ENCODE data around the gene KCNH8. TPM values are rescaled to one million over a fixed set of nuclear protein-coding genes. Genes with fewer than 3 reads are reported as not detected.
A peak's percentile ranks its signal among the peaks of the same experiment; 100 is the strongest.

The KCNH8 gene
- total and polyA plus RNA-seq, 10 of the 15 experiments (the other 5 are each of a cell fraction or from before 2014, with no cell fraction given) = under 0.01 to 0.18 (median 0.07) TPM; not detected in 2

GRCh38 chr3:19539518-19540392 is 391.4 kb downstream of the KCNH8 start (continued):
- TF ChIP-seq PAX5 (IDR thresholded peaks at IDR 0.05; ENCODE audit: borderline replicate concordance, low read depth, low read length) = no peak
- TF ChIP-seq BRCA1 (IDR thresholded peaks at IDR 0.05; ENCODE audit: low read depth, low read length) = no peak
- TF ChIP-seq TCF3 (IDR thresholded peaks at IDR 0.05; ENCODE audit: borderline replicate concordance, insufficient read depth, low read depth, low read length) = no peak
- no peak for TF ChIP-seq ASH2L (IDR thresholded peaks at IDR 0.05; ENCODE audit: borderline replicate concordance, low read depth)
- no peak for TF ChIP-seq KAT2A (conservative IDR thresholded peaks at IDR 0.05; ENCODE audit: control insufficient read depth, low read depth, low read length)
- no peak for TF ChIP-seq TCF12 (IDR thresholded peaks at IDR 0.05; ENCODE audit: low read depth, low read length)
- TF ChIP-seq EP300 (IDR thresholded peaks at IDR 0.05; ENCODE audit: borderline replicate concordance in 1 of 2, control insufficient read depth in 1 of 2, low read depth in 2 of 2, low read length in 2 of 2) = no peak
- TF ChIP-seq ATF3 (IDR thresholded peaks at IDR 0.05; ENCODE audit: borderline replicate concordance, extremely low read depth, low read depth, low read length) = no peak
- peak; percentile 78; the same call in 1 of the 2 replicates for TF ChIP-seq ZNF217 (IDR thresholded peaks at IDR 0.05)
- no peak for TF ChIP-seq GATAD2B (conservative IDR thresholded peaks at IDR 0.05; ENCODE audit: low read depth)
- 0 out of 2 replicates have a peak, but pooled peaks have one; percentile 7 for TF ChIP-seq RELB (IDR thresholded peaks at IDR 0.05; ENCODE audit: low read depth)
- TF ChIP-seq SKIL (IDR thresholded peaks at IDR 0.05; ENCODE audit: low read depth, poor library complexity, severe bottlenecking) = peak; percentile 36
- TF ChIP-seq E2F8 (IDR thresholded peaks at IDR 0.05; ENCODE audit: low read depth, partially characterized antibody) = no peak
- no peak for TF ChIP-seq CBFB (IDR thresholded peaks at IDR 0.05; ENCODE audit: low read depth)
- TF ChIP-seq GABPA (IDR thresholded peaks at IDR 0.05; ENCODE audit: low read depth) = no peak
- no peak for TF ChIP-seq SMC3 (IDR thresholded peaks at IDR 0.05; ENCODE audit: borderline replicate concordance, low read length)
- peak; percentile 70; the same call in 1 of the 2 replicates for TF ChIP-seq ATF2 (IDR thresholded peaks at IDR 0.05; ENCODE audit: low read length)
